ENCODE measurements around the gene PCSK1N.
A peak's percentile ranks its signal among the peaks of the same experiment; 100 is the strongest.
"Not testable (repeated sequence)": the region's sequence is repeated elsewhere in the genome, so short reads cannot be mapped to it uniquely, and the experiment has no call there.

Gene PCSK1N, protein sequence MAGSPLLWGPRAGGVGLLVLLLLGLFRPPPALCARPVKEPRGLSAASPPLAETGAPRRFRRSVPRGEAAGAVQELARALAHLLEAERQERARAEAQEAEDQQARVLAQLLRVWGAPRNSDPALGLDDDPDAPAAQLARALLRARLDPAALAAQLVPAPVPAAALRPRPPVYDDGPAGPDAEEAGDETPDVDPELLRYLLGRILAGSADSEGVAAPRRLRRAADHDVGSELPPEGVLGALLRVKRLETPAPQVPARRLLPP

DNA sequence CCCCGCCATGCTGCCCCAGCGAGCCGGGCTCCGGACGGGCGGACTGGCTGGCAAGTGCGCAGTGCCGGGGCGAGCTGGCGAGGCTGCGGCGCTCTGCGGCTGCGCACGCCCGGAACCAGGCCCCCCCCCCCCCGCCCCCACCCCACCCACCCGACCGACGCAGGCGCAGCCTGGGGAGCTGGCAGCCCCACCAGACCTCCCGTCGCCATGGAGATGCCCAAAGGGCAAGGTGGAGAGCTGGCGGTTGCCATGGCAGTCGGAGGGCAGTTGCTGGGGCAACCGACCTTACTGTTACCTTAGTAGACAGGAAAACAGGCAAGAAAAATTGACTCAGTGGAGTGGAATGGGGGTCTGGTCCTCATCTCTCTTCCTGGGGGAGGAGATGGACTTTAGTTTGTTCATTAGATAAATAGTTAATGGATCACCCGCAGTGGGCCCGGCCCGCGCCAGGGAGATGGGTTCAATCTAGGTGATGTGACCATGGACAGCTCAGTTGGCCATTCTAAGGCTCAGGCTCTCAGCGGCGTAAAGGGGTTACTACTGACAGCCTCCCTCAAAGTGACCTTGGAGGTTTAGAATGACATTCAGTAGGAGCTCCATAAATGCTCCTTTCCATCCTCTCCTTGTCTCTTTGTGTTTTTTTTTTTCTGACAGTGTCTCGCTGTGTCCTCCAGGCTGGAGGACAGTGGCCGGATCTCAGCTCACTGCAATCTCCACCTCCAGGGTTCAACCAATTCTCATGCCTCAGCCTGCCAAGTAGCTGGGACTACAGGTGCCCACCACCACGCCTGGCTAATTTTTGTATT is at the start of gene PCSK1N:
Gene PCSK1N (minus strand): TSS at position 87 of the 806 bp plus-strand sequence. CDS start 78 bp downstream, at position 9.
- peak in 1 of 2 experiments; percentile 33 for DNase-seq

DNA sequence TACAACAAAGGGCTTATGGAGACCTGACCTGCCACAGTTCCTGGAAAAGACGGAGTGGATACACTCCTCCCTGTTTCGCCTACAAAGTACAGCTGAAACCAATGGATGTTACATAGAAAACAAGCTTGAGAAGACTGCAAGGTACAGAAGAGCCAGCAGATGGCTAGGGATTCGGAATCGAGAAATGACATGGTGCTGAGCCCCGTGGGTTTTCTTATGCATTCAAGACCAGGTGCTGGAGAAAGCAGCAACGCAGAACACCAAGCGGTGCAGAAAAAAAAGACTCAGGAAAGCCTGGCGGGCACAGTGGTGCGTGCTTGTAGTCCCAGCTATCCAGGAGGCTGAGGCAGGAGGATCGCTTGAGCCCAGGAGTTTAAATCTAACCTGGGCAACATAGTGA is 48.3 kb upstream of the PCSK1N start:
- no peak for DNase-seq

DNA sequence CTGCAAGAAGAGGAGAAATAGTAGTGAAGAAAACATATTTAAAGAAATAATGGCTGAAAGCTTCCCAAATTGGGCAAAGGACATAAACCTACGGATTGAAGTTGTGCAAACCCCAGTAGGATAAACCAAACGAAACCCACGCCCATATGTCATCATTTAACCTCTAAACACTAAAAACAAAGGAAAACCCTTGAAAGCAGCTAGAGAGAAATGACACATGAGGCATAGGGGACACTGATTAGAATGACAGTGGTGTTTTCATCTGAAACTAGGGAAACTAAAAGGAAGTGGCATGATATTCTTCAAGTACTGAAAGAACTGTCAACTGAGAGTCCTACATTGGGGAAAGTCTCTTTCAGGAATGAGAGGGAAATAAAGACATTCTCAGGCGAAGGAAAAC is 41.5 kb upstream of the PCSK1N start:
- not testable (repeated sequence) for DNase-seq

DNA sequence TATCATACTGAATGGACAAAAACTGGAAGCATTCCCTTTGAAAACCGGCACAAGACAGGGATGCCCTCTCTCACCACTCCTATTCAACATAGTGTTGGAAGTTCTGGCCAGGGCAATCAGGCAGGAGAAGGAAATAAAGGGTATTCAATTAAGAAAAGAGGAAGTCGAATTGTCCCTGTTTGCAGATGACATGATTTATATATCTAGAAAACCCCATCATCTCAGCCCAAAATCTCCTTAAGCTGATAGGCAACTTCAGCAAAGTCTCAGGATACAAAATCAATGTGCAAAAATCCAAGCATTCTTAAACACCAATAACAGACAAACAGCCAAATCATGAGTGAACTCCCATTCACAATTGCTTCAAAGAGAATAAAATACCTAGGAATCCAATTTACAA is 36.6 kb upstream of the PCSK1N start:
- not testable (repeated sequence) for DNase-seq

DNA sequence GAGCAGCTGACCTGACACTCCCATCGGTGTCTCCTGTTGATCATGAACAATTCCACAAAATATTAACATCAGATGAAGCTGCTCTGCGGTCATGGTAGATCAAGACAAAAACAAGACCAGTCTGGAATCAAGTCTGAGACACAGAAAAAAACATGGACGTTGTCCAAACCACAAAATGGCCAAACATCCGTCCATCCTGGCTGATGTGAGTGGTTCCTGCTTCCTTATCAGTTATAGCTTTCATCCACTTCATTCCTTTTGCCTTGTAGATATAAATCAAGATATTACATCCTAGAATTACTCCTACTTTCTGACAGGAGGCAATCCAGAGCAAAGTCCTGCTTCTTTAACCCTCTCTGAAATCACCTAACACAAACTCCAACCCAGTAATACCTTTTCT is 28.8 kb upstream of the PCSK1N start:
- DNase-seq, result no peak

DNA sequence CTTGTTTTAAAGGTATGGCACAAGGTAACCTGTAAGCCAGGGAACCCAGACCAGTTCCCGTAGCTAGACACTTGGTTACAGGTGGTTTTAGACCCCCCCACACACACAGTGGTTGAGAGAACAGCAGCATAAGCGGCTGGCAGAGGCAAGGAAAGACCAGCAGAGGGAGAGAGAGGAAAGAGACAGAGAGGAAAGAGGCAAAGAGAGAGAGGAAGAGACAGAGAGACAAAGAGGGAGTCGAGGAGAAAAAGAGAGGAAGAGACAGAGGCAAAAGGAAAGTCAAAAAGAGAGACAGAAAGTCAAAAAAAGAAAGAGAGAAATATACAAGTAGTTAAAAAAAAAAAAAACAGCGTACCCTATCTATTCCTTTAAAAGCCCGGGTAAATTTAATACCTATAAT is 19.5 kb upstream of the PCSK1N start:
- no peak for DNase-seq

DNA sequence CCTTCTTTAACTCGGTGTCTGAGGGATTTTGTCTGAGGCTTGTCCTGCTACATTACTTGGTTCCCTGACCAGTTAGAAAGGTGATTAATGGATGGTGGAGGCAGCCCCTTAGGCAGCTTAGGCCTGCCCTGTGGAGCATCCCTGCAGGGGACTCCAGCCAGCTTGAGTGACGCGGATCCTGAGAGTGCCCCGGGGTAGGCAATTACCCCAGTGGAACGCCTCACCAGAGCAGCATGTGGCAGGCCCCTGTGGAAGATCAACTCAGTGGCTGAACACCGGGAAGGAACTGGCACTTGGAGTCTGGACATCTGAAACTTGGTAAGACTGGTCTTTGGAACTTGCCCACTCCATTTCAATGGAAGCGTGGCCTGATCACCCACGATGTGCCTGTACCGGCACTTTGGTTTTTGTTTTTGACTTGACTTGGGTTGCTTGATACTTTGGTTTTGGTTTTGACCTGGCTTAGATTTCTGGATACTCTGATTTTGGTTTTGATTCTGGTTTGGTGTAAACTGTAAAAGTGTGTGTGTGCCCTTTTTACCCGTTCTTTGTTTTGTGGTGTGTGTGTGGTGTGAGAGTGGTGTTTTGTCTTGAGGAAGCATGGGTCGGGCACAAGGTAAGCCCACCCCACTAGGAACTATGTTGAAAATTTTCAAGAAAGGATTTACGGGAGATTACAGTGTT is 18.9 kb upstream of the PCSK1N start:
- DNase-seq, result not testable (repeated sequence)

DNA sequence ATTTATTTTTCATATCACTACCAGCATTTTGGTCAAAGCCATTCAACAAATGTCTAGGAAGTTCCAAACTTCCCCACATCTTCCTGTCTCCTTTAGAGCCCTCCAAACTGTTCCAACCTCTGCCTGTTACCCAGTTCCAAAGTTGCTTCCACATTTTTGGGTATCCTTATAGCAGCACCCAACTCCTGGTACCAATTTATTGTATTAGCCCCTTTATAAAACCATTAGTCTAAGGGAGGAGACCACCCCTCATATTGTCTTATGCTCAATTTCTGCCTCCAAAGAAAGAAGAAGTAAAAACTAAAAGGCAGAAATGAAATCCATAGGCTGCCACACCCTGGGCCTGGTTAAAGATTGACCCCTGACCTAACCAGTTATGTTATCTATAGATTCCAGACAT is 18.1 kb upstream of the PCSK1N start:
- DNase-seq, result not testable (repeated sequence)

DNA sequence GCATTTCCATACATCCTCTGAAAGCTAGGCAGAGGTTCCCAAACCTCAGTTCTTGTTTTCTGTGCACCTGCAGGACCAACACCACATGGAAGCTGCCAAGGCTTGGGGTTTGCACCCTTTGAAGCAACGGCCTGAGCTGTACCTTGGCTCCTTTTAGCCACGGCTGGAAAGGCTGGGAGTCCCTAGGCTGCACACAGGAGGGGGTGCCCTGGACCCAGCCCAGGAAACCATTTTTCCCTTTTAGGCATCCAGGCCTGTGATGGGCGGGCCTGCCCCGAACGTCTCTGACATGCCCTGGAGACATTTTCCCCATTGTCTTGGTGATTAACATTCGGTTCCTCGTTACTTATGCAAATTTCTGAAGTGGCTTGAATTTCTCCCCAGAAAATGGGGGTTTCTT is 17.4 kb upstream of the PCSK1N start:
- DNase-seq, result no peak

DNA sequence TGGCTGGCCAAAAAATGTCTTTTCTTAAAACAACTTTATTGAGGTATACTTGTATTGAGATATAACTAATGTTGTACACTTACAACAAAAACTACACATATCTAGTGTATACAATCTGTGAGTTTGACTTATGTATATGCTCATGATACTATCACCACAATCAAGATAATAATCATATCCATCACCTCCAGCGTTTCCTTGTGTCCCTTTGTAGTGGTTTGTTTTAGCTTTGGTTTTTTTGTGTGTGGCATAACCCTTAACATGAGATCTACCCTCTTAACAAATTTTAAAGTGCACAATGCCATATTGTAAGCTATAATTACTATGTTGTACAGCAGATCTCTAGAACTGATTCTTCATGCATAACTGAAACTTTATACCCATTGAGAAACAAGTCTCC is 13.4 kb upstream of the PCSK1N start:
- no peak for DNase-seq

DNA sequence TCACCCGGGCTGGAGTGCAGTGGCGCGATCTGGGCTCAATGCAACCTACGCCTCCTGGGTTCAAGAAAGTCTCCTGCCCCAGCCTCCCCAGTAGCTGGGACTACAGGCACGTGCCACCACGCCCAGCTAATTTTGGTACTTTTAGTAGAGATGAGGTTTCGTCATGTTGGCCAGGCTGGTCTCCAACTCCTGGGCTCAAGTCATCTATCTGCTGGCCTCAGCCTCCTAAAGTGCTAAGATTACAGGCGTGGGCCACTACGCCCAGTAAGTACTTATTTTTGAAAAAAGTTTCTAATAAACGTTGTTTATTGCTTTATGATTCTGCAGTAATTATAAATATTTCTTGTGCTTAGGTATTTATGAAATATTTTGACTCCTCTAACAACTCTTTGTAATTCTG is 4.3 kb upstream of the PCSK1N start:
- DNase-seq, result no peak

DNA sequence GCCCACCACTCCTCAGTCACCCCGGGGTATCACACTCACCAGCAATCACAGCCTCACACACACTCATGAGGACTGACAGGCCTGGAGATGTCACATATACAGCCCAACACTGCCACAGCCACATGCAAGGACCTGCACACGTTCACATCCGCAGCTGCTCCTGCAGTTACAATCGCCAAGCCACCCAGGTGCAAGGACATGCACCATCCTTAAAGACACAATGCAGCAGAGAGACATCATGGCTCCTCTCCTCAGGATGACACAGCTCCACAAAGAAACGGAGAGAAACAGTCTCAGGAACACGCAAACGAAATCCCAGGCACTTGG is 1.1 kb downstream of the PCSK1N start:
- DNase-seq, result no peak

DNA sequence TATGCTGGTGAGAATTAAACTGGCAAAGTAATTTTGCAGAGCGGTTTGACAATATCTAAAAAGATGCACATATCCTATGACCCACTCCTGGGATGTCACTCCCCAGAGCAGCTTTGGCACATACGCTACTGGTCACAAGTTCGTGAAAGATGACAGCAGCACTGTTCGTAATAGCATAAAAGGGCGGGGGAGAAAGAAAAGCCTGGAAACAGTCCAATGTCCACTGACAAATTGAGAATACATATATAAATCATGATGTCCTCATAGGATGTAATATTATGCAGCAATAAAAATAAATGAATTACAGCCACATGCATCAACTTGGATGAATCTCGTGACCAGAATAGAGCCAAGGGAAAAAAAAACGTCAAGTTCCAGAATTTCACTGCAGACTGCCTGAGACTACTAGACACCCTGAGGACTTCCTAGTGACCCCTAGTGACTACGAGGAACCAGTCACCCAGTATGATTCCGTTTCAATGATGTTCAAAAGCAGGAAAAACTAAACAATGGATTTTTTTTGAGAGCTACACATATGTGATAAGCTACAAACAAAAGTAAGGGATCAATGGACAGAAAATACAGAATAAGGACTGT is 1.8 kb downstream of the PCSK1N start:
- no peak for DNase-seq

DNA sequence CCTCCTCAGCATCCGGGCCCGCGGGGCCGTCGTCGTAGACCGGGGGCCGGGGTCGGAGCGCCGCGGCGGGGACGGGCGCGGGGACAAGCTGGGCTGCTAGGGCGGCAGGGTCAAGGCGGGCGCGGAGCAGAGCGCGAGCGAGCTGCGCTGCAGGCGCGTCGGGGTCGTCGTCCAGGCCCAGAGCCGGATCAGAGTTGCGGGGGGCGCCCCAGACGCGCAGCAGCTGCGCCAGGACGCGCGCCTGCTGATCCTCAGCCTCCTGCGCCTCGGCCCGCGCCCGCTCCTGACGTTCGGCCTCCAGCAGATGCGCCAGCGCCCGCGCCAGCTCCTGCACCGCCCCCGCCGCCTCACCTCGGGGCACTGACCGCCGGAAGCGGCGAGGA is 3.5 kb downstream of the PCSK1N start:
- no peak for DNase-seq

DNA sequence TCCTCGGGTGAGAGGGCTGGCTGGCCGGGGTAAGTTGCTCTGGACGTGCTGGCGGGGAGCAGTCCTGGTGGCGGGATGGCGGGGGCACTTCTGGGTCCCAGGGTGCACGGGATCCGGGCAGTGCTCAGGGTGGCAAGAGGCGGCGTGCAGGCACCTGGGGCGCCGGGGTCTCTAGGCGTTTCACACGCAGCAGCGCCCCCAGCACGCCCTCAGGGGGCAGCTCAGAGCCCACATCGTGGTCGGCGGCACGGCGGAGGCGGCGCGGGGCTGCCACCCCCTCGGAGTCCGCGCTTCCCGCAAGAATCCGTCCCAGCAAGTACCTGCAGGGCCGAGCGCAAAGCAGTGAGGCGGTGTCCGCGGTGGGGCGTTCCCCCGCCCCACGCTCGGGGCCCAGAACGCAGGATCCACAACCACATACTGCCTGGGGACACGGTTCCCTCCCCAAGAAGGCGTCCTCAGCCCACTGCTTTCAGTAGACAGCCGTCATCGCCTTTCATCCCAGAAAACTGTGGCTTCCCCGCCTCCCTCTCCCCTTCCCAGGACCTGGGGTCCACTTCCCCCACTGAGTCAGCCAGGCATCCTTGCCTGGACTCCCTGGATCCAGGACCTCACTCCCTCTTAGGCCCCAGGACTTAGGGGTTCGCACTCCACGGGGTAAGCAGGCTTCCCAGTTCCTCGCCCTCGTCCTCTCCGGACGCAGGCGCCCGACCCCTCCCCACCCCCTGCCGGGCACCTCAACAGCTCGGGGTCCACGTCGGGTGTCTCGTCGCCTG is 4.1 kb downstream of the PCSK1N start:
- DNase-seq, result no peak

DNA sequence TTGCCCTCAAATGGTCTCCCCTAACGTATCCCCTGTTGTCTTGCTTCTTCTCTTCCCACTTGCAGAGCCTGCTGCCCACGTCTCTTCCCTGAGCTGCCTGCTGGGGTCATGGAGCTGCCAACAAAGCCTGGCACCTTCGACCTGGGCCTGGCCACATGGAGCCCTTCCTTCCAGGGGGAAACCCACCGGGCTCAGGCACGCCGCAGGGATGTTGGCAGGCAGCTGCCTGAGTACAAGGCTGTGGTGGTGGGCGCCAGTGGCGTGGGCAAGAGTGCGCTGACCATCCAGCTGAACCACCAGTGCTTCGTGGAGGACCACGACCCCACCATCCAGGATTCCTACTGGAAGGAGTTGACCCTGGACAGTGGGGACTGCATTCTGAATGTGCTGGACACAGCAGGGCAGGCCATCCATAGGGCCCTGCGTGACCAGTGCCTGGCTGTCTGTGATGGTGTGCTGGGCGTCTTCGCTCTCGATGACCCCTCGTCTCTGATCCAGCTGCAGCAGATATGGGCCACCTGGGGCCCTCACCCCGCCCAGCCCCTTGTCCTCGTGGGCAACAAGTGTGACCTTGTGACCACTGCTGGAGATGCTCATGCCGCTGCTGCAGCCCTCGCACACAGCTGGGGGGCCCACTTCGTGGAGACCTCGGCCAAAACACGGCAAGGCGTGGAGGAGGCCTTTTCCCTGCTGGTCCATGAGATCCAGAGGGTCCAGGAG is 6.2 kb downstream of the PCSK1N start:
- no peak for DNase-seq

DNA sequence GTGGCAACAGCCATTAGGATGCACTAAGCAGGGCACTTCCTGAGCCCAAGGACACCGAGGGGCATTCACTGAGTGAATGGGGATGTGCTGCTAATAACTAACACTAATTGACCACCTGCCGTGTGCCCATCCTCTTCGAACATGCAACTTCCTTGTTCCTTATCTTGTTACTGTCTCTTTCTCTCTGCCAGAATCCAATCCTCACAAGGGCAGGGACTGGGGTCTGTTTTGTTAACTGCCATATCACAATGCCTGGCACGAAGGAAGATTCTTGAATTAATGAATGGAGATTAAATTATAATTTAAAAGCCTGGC is 7.8 kb downstream of the PCSK1N start:
- no peak for DNase-seq

DNA sequence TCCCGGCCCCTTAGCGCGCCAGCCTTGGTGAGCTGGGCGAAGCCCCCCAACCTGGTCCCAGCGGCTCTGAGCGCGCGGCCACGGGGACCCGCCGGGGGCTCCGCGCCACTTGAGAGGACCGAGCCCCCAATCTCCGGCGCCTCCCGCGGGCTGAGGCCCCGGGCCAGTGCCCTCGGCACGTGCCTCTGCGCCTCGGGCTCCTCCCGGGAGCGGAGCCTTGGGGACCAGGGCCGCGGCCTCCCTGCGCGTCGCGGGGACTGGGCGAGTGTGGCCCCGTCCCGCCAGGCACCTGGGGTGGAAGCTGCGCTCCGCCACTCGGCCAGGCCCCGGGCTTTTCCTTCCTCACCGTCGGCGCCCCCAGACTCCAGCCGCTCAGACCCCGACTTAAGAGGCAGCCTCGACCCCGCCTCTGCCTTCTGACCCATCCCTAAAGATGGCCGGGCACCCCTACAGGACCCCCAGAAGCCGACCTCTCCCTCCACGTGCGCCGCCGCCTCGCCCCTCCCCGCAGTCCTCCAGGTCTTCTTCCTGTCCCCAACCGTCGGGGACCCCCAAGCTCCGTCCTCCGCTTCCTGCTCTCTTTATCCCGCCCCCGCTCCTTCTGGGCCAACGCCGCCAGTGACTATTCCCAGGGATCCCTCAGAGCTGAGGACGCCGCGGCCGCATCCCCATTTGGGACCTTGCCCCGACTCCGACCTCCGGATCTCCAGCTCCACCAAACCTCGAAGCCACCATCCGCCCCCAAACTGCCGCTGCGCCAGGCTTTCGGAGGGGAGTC is 8.3 kb downstream of the PCSK1N start:
- DNase-seq, result no peak

DNA sequence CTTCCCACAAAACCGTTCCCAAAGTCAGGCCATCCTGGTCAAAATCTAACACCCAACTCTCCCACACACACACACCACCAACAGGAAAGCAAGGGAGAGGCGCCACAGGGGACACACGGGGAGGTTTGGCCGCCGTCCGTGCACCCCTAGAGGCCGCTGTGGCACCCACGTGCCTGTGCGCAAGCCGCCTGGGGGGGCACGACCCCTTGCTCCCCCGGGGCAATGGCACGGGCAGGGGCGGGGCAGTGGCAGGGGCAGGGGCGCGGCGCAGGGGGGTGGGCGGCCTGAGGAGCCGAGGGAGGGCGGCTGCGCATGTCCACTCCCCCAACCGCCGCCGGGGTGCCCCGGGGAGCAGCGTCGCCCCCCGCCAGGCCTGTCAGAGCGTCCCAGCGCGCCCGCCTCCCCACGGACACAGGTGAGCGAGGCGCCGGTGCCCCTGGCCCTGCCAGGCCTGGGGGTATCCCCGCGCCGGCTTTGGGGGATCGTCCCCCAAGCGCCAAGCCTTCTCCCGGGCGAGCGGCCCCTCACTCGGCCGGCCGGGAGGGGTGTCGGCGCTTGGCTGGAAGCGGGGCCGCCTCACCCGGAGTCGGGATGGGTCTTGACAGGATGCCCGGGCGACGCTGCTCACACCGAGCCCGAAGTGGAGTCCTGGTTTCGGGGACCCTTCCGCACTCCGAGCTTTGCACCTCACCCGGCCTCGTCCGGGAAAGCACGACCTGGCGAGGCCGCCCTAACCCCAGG is 9.1 kb downstream of the PCSK1N start, which contains the start of gene ERAS:
Gene ERAS (plus strand): TSS at position 379 of the 741 bp plus-strand sequence. CDS start 2,611 bp downstream, outside the sequence.
- no peak for DNase-seq

DNA sequence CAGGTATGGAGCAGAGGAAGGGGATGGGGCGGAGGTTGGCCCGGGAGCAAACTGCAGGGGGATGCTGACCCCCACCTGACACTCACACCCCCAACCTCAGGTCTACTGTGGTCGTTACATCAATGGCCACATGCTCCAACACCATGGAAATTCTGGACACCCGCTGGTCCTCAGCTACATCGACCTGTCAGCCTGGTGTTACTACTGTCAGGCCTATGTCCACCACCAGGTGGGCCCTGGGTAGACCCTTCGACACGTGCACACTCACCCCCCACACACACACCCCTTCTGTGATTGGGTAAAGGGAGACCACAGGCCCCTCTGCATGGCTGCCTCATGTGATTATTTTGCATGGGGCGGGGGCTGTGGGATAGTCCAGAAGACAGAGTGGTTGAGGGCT is 11.3 kb downstream of the PCSK1N start:
- DNase-seq, result no peak

DNA sequence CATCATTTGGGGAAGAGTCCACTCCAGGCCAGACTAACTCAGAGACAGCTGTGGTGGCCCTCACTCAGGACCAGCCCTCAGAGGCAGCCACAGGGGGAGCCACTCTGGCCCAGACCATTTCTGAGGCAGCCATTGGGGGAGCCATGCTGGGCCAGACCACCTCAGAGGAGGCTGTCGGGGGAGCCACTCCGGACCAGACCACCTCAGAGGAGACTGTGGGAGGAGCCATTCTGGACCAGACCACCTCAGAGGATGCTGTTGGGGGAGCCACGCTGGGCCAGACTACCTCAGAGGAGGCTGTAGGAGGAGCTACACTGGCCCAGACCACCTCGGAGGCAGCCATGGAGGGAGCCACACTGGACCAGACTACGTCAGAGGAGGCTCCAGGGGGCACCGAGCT is 12.4 kb downstream of the PCSK1N start:
- no peak for DNase-seq
